NCI-H460 (cell line): ENCODE measurements around the gene PSMB7. TPM values are rescaled to one million over a fixed set of nuclear protein-coding genes. Genes with fewer than 3 reads are reported as not detected.

Source experiments
- DNase-seq: peaks from one replicate; pipeline ENCODE4 v3.0.0-alpha.2; 2016; ENCODE audit warnings: low read depth; ENCODE audit errors: extremely low read depth
- total RNA-seq: library from RNA; depleted of rRNA; stranded (reverse); fragments of >200 nt; shearing (Covaris generic); gene quantifications from 2 replicates; pipeline ENCODE4 v1.2.3, GENCODE V29; 2014

The PSMB7 gene
- total RNA-seq, 1 experiment from 2014 or later, result 379 TPM

DNA sequence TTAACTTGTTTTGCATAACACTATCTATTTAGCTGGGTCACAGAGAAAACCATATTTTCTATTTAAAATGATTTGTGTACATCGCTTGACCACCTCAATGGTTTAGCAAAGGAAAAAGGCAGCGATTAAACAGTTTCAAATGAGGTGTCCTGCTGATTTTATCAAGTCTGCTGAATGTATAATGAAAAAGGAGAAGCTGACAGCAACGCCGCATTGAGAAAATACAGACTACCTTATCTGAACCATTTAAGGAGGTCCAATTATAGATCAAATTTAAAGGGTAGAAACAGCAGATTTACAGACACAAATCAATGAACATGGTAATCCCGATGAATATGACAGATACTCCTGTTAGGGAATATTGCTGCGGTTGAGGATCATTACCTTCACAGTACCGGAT lies 29.6 kb downstream of the PSMB7 start:
- no peak for DNase-seq

DNA sequence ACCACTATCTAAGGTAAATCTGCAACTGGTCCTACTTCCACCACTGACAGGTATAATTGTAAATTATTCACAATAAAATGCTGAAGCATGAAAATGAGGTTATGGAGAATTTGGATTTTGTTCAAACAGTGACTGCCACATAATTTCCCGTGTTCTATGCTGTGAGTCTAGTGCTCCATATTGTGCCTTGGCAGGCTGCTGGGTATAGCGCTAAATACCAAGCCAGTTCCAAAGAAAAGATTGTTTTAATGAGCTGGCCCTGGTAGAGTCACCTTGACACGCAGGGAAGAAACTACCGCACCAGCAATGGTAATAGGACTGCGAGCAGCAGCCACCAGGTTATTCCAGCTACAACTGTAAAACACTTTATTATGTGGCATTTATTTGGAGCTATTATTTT lies 30.4 kb downstream of the PSMB7 start:
- no peak for DNase-seq

DNA sequence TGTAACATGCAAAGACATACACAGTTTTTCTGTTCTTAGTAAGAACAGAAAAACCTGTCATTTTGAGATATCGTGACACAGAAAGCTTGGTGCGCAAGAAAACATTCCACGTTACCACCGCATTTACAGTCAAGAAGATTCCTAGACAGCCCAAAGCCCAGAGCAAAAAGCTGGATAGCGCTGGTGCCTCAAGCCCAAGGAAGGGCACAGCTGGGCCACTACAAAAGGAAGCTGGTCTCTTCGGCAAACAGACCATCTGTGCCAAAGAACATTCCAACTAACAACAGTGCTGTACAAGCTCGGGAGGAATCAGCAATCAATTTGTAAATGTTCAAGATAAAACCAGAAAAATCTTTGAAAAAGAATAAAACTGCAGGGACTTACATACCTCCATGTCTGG lies 31.0 kb downstream of the PSMB7 start:
- no peak for DNase-seq

DNA sequence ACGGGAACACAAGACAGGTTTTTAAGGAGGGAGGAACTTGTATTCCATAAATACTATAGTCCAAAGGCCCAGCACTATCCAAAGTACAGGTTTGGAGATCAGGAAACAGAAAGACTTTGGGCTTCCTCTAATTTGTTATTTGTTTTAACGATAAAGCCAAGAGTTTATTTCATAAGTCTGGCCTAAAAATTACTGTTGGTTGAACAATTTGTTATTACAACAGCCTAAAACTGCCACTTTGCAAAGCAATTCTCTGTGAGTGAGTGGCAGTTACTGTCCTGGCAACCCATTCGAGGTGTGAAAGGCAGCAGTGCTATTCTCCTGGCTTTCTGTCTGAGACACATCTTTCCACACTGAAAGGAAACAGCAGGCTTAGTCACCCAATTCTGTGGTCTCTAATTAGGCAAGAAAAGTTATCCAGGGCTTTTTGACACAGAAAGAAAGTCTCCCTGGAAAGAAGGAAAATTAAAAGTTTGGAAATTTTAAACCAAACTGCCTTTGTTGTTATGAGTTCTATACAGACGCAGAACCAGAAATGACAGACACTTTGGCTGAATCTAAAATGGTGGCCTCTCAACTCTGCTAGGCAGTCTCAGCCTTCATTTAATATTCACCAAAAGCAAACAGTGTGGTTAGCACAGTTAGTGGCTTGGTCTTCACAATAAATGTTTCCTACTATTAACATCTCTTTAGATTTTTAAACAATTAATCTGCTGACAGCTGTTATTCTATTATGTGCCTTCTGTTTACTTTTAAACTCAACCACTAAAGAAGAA lies 33.9 kb downstream of the PSMB7 start:
- DNase-seq, result no peak

DNA sequence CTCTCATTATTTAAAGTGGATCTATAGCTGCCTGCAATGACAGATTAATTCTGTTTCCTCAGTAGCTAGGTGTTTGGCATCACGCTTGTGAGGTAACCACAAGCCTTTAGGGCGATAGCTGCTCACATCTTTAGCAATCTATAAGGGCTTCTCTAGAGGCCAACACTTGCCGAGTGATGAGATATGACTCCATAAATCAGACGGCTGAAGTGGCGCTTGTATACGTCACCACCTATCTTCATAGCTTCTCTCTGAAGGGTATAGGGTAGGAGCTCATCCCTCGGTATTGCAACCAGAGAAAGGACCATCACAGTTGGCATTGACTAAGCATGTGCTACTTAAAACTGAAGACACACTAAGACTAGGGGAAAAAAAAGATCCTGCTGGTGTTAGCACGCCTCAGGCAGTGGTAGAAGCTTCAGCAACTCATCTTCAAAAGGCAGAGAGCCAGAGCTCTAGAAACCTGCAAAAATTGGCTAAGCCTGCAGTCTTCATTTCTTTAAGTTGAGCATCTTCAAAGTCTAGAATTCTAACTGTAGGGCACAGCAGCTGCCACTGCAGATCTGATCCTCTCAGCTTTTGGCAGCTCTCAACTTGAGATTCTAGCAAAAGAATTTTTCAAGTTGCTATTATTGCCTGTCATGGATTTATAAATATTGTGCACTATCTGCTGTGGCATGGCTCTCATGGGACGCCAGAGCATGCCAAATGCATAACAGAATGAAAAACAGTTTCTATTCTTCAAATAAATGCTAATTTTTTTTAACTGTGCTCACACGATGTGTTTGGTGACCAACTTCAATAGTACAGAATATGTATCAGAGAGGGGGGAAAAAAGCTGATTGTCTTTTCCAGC lies 37.5 kb downstream of the PSMB7 start:
- DNase-seq, result no peak

DNA sequence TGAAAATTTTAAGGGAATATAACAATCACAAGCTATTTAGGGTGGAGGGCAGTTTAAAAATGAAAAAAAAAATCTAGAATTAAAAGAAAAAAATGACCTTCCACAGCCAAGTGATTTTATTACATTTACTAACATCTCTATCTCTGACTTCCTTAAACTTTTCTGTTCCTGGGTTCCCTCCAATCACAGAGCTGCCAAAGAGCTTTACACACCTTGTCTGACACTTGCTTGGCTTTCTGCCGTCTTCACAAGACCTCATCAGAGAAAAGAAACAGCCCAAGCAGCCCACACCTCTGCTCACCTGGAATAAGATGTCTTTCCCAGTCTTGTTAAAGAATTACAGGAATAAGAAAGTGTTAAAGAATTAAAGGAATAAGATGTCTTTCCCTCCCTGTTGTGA lies 38.9 kb downstream of the PSMB7 start:
- no peak for DNase-seq

DNA sequence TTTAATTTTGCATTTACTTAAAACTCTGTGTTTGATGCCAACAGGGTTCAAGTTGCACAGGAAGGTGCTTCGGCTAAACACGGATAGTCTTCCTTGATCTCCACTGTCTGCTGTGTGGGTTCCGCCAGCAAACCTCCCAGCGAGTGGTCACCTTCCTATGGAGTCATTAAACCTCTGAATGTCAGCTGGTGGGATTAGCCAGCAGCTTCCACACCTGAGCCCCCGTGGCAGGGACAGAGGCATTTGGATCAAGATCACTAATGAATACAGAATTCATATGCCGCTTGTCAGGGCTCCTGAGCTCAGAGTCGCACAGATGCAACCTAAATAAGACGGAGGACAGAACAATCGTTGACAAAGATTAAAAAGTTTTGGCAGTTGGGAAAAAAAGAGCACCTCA lies 39.5 kb downstream of the PSMB7 start:
- no peak for DNase-seq

DNA sequence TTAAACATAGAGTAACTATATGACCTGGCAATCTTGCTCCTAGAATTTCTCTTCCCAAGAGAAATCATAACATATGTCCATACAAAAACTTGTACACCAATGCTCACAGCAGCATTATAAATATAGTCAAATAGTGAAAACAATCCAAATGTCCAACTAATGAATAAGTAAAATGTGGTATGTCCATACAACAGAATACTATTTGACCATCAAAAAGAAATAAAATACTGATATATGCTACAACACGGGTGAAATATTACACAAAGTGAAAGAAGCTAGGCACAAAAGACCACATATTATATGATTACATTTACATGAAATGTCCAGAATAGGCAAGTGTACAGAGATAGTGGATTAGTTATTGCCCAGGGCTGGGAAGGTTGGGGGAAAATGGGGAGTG lies 41.4 kb downstream of the PSMB7 start:
- no peak for DNase-seq

DNA sequence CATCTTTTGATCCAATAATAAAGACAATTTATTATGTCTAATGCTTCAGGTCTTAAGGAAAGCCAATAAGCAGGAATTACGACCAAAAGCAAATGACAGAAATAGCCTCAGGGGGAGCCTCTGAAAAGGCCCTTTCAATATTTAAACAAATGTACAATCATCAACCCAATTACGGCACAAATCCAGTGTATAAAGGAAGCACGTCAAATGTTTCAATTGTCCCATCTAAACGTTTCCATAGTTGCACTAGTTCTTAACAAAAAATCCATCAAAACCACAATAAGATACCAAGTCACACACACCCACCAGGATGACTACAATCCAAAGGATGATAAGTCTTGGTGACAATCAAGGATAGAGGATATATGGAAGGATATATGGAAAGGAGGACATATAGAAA lies 41.9 kb downstream of the PSMB7 start:
- no peak for DNase-seq

DNA sequence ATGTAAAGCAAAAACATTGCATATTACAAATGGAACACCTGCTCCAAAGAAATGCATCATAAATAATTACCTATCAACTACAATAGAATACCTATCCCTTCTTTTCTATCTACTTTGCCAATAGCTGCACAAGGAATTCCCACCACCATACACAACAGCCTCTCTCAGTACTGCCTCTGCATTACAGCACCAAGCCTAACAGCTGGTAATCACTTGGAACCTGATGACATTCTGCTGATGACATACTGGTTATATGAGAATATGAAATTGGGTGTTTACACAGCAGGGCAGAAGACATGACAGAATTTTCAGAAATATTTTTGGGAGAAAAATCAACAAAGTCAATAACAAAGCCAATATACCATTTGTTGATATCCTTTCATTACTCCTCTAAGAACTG lies 43.2 kb downstream of the PSMB7 start:
- DNase-seq, result no peak

DNA sequence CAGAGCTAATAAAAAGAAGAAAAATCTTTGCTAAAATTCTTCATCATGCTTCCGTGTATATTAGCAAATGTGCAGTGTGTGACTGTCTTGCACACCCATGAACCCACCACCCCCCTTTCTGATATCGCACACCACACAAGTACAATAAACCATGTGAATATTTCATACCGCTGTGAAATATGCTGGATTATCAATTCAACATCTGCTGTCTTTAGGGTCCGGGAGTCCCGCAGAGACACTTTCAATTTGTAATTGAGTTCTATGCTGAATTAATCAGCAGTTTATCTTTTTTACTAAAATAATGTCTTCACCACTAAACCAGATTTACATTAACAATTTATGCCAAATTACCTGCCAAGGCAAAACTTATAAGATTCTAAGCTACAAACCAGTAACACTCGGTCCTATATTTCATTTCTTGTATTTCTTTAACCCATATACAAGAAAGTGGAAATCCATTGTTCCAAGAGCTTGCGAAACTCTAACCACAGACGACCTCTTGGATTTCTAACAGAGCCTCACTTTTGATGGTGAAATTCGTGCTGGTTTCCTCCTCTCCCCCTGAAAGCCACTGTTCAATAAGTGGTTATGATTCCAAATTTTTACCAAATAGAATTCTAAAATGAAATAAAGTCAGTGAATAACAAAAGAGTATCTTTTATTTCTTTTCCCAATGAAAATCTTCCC lies 44.2 kb downstream of the PSMB7 start:
- DNase-seq, result no peak

DNA sequence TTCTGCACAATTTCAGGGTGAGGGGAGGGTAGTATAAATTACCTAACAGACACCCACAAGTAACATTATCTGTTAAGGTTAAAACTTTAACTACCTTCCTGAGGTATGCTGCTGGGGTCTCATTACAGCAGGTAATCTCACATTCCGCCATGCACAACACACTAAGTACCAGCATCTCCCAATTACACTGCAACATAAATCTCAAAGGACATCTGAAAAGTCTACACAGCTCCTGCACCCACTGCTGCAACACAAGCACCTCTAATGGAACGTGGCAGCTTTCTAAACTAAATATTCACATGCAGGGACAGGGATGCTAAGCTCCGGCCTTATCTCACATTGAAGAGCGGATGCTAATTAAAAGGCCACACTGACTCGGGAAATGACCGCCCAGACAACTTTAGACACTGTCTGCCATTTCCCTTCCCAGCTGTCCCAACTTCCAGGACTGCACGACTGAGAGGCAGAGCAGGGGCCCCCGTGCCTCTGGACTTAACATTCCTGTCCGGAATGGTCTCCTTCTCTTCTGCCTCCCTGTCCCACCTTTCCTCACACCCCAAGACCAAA lies 45.9 kb downstream of the PSMB7 start:
- DNase-seq, result no peak

DNA sequence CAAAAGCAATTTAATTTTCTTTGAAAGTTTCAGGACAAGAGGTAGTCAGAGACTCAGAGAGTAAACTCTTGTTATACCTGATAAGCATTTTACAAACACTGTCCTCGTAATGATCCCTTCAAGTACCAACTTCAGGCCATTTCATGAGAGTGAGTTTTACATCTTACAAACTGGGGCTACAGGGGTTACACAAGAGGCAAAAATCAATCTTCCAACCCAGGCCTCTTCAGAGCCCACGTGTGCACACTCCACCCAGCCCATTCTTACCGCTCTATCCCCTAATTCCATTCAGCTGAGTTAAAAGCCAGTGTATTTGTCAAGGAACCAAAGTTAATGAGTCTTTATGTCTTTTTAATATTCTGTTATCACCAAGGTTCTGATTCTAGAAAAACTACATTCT lies 46.5 kb downstream of the PSMB7 start:
- no peak for DNase-seq

DNA sequence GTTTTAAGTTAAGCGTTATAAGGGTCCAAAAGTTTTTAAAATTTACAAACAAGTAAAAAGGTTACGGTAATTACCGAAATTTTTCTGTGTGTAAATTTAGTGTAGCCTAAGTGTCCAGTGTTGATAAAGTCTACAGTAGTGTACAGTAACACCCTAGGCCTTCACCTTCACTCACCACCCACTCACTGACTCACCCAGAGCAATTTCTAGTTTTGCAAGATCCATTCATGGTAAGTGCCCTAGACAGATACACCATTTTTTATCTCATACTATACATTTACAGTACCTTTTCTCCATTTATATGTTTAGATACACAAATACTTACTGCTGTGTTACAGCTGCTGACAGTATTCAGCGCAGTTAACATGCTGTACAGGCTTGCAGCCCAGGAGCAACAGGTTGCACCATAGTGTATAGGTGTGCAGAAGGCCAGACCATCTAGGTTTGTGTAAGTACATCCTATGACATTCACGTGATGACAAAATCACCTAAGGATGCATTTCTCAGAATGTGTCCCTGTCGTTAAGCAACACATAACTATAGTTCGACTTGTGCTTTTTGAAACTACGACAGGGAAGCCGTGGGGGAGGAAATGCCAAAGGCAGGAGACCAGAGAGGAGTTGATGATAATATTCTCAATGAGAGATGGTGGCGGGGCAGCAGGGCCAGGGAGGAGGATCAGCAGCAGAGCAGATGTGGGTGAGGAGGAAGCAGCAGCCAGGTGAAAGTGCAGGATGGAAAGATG lies 48.6 kb downstream of the PSMB7 start:
- DNase-seq, result no peak

DNA sequence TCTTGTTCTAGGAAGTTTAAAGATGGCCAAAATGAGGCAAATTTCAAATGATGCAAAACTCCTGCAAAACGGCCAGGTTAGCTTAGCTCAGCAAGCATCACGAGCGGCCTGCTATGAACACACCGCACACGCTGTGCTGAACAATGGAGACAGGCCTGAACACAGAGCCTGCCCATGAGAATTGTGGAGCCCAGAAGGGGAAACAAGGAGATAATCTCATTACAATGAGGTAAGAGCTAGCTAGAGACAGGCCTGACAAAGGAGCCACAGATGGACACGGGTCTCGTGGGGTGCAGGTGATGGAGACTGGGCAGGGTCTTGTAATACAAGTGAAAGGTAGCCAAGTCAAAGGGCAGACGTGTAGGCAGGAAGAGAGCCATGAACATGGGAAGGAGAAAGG lies 50.2 kb downstream of the PSMB7 start:
- no peak for DNase-seq

DNA sequence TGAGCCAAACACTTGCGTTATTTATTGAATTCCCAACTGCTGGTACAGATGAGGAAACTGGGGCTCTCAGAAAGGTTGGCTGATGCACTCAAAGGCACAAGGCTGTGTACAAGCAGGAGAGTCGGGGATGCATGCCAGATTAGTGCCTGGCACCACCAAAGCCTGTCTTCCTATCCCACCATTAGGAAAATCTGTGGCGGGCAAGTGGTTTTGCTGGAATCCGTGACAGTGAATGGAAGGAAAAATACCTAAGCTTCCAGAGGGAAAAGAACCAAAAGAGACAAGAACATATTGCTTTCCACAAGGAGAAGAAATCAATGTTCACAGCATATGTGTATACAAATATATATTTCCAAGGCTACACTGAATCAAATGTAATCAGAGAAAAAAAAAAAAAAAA lies 51.1 kb downstream of the PSMB7 start:
- no peak for DNase-seq

DNA sequence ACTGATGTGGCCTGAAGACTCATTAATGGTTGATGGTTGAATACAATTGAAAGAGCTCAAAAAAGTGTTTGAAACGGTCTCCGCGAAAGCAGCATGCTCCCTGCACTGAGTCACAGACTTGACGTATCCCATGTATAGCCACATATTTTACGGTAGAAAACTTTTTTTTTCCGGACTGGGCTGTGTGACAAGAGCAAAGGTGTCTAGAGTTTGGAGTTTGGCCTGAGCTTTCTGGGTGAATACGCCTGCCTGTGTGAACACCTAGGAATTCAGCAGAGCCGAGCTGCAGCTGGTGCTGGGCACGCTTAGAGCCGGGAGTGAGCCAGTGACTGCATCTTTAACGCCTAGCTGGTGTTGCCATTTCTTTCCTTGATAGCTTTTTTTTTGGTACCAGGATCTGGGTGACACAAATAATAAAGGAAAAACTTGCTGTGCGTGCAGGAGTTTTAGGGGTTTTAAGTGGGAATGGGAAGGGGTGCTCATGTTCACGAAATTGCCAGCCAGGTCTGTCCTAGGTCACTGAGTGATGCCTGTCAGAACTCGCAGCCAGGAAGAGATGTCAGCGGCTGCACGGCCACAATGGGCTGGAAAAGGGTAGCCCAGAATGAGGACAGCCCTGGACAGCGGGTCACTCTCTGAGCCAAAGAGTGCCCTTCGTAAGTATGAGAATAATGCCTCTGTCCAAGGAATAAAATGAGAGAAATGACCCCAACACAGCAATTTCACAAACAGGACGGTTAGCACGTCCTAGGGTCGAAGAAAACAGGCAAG lies 51.7 kb downstream of the PSMB7 start:
- no peak for DNase-seq

DNA sequence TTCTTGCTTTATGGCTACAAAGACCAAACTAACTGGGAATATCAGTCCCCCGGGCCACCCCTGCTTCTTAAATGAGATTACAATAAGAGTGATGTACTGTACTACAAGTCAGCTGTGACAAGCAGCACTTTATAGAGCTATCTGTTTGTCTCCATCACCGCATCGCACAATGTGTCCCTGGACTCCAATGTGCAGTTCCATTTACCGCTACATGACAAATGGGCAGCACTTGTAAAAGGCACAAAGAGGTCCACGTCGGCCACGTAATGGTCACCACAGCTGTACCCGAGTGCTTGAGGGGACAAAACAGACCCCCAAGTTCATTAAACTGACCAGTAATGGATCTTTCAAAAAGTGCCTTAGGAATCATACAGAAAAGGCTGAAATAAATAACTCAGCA lies 54.1 kb downstream of the PSMB7 start:
- DNase-seq, result no peak

DNA sequence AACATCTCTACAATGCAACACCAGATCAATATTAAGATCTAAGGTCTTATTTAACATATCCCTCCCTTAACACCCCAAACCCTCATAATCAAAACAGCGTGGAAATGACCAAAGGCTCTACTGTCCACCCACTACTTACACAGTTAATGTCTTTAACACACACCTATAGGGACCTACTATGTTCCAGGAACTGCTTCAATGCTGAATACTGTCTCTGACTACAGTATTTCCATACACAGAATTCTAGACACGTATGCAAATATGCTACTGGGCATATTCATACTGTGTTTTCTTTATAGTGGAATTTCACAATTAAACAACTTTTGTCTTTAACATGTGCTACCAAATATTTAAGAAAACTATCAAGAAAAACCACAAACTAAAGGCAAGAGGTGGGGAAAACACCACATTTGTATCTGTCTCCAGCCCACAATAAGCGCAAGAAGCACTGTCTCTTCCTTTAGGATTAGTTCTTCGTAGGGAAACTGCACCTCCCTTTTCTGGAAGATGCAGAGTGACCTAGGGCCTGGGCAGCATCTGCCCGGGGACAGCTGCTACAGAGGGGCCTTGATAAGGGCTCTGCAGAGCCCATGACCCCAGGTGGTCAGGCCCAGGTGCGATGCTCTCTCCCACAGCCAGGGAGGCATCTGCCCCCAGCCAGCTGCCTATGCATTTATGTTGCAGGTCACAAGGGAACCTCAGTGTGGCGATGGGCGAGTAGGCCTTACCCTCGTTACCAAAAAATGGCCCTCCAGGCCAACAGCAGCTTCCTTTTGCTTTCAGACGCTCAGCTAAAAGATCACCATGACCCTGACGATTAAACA lies 55.2 kb downstream of the PSMB7 start:
- no peak for DNase-seq
